Panc1 (cell line): ENCODE data around the gene KCNMA1. TPM values are rescaled to one million over a fixed set of nuclear protein-coding genes. Genes with fewer than 3 reads are reported as not detected.

Experiments
- ATAC-seq: fragments of 200-7000 bp; cut with Tn5 transposase; 2 replicates; pipeline ENCODE4 v1.9.1; 2020; ENCODE audit warnings: mild to moderate bottlenecking, moderate library complexity
- BruUV-seq: library from RNA; stranded (reverse); fragments of 400-500 nt; replicated peaks from 2 replicates; lab custom pipeline; 2021; lab: Mats Ljungman, UMichigan
- CTCF ChIA-PET: fragments of 300-600 bp; sonication (Branson Sonifier 250); formaldehyde crosslinking; loops from one replicate; lab custom pipeline; 2022; ENCODE audit warnings: antibody characterized with exemption; lab: Charles Lee
- POLR2A ChIA-PET: fragments of 300-600 bp; sonication (Branson Sonifier 250); formaldehyde crosslinking; loops from one replicate; lab custom pipeline; 2022; ENCODE audit warnings: antibody characterized with exemption; lab: Charles Lee
- DNase-seq: peaks from one replicate; pipeline ENCODE4 v3.0.0-alpha.2; 2010; ENCODE audit warnings: low read depth, low spot score
- H3K27ac ChIP-seq: 2 replicates; pipeline ENCODE4 v1.5.1; 2011; ENCODE audit warnings: mild to moderate bottlenecking, low read length, inconsistent platforms
- H3K27me3 ChIP-seq: fragments of 200-500 bp; sonication (Bioruptor generic); 2 replicates; pipeline ENCODE4 v1.6.0; 2014; ENCODE audit warnings: low read length, inconsistent platforms; ENCODE audit not compliant: control insufficient read depth, insufficient read depth
- H3K36me3 ChIP-seq: fragments of 200-500 bp; sonication (Bioruptor generic); 2 replicates; pipeline ENCODE4 v1.5.1; 2014; ENCODE audit warnings: inconsistent platforms, mild to moderate bottlenecking, low read length, moderate library complexity; ENCODE audit not compliant: control insufficient read depth, insufficient read depth
- H3K4me1 ChIP-seq: 2 replicates; pipeline ENCODE4 v1.5.1; 2011; ENCODE audit warnings: inconsistent platforms, mild to moderate bottlenecking, low read length, moderate library complexity; ENCODE audit not compliant: control insufficient read depth, insufficient read depth
- H3K4me3 ChIP-seq, 2 experiments: 2 replicates each; pipeline ENCODE4 v1.5.1; 2011 to 2012; ENCODE audit warnings: low read depth in 2 of 2, low read length in 2 of 2, mild to moderate bottlenecking in 2 of 2, inconsistent platforms in 1 of 2, moderate library complexity in 1 of 2
- H3K9me3 ChIP-seq: fragments of 200-500 bp; sonication (Bioruptor generic); 2 replicates; pipeline ENCODE4 v1.5.1; 2014; ENCODE audit warnings: low read depth, mild to moderate bottlenecking, inconsistent platforms, low read length, moderate library complexity; ENCODE audit not compliant: control insufficient read depth, insufficient read depth
- POLR2AphosphoS5 ChIP-seq: IDR thresholded peaks from 2 replicates; pipeline ENCODE4 v1.6.1; 2012; ENCODE audit warnings: mild to moderate bottlenecking, low read depth, low read length, moderate library complexity
- SIN3A ChIP-seq: IDR thresholded peaks from 2 replicates; pipeline ENCODE4 v1.6.1; 2012; ENCODE audit warnings: low read depth, mild to moderate bottlenecking, low read length, moderate library complexity, borderline replicate concordance; ENCODE audit not compliant: insufficient read depth
- TCF7L2 ChIP-seq: IDR thresholded peaks from 2 replicates; pipeline ENCODE4 v1.6.1; 2011; ENCODE audit warnings: mild to moderate bottlenecking, low read depth, low read length, inconsistent platforms
- in situ Hi-C: cut with HindIII; loops from 2 replicates; pipeline ENCODE4 v1.10.0; 2016; ENCODE audit warnings: low sequenced_read_pairs, low pct_unique_long_range_greater_than_20kb
- intact Hi-C: fragments of 100-400 bp; cut with micrococcal nuclease; formaldehyde crosslinking; loops from one replicate; pipeline ENCODE4 v1.10.0; 2022; ENCODE audit not compliant: unreplicated experiment
- total RNA-seq: library from RNA; stranded (reverse); gene quantifications from one replicate; pipeline ENCODE4 v1.2.1, GENCODE V29; 2021; ENCODE audit not compliant: unreplicated experiment
- TF ChIP-seq, protein P1 (sequence below): fragments of 450-650 bp; IDR thresholded peaks from 2 replicates; pipeline ENCODE4 v1.5.1; 2017; ENCODE audit warnings: mild to moderate bottlenecking
- TF ChIP-seq, protein P2 (sequence below), 2 experiments: IDR thresholded peaks; 2 replicates each; pipeline ENCODE4 v1.6.1; 2011 to 2012; ENCODE audit warnings: low read depth in 2 of 2, control low read depth in 1 of 2, low read length in 1 of 2, mild to moderate bottlenecking in 1 of 2, moderate library complexity in 1 of 2; ENCODE audit not compliant: insufficient read depth in 1 of 2

Gene KCNMA1
- total RNA-seq, 1 experiment from 2014 or later: 91.9 TPM

DNA sequence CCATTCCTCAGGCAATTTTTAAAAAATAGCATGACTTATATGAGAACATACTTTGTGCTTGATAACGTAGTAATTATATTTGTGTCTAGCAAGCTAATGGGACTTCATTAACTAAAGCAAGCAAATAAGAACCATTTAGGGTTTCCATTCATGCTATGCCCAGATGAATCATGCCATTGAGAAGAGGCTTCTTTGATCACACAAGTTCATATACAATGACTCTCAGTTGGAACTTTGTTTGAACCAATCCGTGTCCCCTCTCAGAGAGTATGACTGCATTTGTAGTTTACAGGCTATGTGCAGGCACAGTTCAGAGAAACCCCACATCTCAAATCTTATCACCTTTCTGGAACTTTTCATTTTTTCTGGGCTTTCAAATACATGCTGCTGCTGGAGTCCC lies 614.2 kb downstream of the KCNMA1 start:
- no peak for ATAC-seq
- intact Hi-C loops: no loop called here

DNA sequence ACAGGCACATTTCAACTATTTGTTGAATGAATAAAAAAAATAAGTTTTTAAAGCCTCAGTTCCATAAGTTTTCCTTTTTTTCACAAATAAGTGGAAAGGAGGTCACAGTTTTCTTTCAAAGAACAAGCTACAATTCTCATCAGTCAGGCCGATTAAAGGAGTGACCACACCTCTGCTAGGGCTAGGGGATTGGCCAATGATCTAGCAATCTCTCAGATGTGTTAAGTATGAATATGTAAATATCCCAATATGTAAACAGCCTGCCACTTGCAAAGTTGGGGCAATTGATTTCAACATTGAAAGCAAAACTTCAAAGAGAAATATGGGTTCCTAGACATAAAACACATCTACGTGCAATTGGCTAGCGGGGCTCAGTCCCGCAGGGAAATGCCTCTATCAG lies 614.9 kb downstream of the KCNMA1 start:
- Histone ChIP-seq H3K36me3 (no peaks in the 10 kb centered on the region), H3K4me1 (no peaks in the 10 kb centered on the region), H3K9me3 (no peaks in the 10 kb centered on the region), H3K27ac (no peak overlapping the region), H3K4me3 (no peak overlapping the region), H3K27me3 (no peaks in the 10 kb centered on the region)
- DNase-seq: no peak
- no peak for ATAC-seq
- ChIA-PET CTCF (no interaction called here), POLR2A (no interaction called here)
- in situ Hi-C loops (no loop called here), intact Hi-C loops (no loop called here)
- TF ChIP-seq, protein P1, sequence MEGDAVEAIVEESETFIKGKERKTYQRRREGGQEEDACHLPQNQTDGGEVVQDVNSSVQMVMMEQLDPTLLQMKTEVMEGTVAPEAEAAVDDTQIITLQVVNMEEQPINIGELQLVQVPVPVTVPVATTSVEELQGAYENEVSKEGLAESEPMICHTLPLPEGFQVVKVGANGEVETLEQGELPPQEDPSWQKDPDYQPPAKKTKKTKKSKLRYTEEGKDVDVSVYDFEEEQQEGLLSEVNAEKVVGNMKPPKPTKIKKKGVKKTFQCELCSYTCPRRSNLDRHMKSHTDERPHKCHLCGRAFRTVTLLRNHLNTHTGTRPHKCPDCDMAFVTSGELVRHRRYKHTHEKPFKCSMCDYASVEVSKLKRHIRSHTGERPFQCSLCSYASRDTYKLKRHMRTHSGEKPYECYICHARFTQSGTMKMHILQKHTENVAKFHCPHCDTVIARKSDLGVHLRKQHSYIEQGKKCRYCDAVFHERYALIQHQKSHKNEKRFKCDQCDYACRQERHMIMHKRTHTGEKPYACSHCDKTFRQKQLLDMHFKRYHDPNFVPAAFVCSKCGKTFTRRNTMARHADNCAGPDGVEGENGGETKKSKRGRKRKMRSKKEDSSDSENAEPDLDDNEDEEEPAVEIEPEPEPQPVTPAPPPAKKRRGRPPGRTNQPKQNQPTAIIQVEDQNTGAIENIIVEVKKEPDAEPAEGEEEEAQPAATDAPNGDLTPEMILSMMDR: no peak
- TF ChIP-seq SIN3A: no peak
- TF ChIP-seq, protein P2, sequence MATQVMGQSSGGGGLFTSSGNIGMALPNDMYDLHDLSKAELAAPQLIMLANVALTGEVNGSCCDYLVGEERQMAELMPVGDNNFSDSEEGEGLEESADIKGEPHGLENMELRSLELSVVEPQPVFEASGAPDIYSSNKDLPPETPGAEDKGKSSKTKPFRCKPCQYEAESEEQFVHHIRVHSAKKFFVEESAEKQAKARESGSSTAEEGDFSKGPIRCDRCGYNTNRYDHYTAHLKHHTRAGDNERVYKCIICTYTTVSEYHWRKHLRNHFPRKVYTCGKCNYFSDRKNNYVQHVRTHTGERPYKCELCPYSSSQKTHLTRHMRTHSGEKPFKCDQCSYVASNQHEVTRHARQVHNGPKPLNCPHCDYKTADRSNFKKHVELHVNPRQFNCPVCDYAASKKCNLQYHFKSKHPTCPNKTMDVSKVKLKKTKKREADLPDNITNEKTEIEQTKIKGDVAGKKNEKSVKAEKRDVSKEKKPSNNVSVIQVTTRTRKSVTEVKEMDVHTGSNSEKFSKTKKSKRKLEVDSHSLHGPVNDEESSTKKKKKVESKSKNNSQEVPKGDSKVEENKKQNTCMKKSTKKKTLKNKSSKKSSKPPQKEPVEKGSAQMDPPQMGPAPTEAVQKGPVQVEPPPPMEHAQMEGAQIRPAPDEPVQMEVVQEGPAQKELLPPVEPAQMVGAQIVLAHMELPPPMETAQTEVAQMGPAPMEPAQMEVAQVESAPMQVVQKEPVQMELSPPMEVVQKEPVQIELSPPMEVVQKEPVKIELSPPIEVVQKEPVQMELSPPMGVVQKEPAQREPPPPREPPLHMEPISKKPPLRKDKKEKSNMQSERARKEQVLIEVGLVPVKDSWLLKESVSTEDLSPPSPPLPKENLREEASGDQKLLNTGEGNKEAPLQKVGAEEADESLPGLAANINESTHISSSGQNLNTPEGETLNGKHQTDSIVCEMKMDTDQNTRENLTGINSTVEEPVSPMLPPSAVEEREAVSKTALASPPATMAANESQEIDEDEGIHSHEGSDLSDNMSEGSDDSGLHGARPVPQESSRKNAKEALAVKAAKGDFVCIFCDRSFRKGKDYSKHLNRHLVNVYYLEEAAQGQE (IDR thresholded peaks at IDR 0.05; ENCODE audit: insufficient read depth in 1 of 2, low read depth in 2 of 2, low read length in 1 of 2): no peak
- TF ChIP-seq POLR2AphosphoS5: no peak
- no peak for TF ChIP-seq TCF7L2
- BruUV-seq: no TSS peak

More for the DNA sequence above, 614.2 kb downstream of the KCNMA1 start:
- no peaks in the 10 kb centered on the region for H3K27me3 ChIP-seq
- DNase-seq: no peak
- H3K4me1 ChIP-seq: no peaks in the 10 kb centered on the region
- no TSS peak for BruUV-seq
- no peak overlapping the region for H3K27ac ChIP-seq
- TF ChIP-seq SIN3A (no peak), TCF7L2 (no peak), POLR2AphosphoS5 (no peak)
- TF ChIP-seq, protein P2 (IDR thresholded peaks at IDR 0.05; ENCODE audit: insufficient read depth in 1 of 2, low read depth in 2 of 2, low read length in 1 of 2): no peak
- TF ChIP-seq, protein P1: no peak
- ChIA-PET POLR2A (no interaction called here), CTCF (no interaction called here)
- in situ Hi-C loops: no loop called here
- no peaks in the 10 kb centered on the region for H3K9me3 ChIP-seq
- no peak overlapping the region for H3K4me3 ChIP-seq
- no peaks in the 10 kb centered on the region for H3K36me3 ChIP-seq
